ENCODE results near the gene MESD.

DNA sequence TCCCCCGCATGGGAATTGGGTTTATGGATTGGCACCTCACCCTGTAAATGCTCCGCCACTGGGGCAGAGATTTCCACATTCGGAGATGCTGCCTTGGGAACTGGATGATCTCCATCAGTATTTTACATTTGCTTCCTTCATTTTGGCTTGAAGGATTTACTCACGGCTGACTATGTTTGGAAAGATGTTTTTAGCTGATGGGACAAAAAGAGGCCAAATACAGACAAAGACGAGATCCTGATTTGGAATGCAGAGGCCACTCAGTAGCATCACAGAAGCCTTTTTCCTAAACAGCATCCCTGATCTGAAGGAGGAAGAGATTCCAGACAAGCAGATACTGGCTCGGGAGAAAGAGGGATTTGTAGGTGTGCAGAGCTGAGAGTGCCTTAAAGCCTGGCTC is 76.9 kb downstream of the MESD start:
- no peak for TF ChIP-seq YY1 (IDR thresholded peaks at IDR 0.05; ENCODE audit: insufficient read depth, insufficient read length)
- TF ChIP-seq ZNF274 (IDR thresholded peaks at IDR 0.05; ENCODE audit: low read depth, low read length): no peak

Data from NT2/D1 (cell line).